K562 (cell line): ENCODE results near the gene IFNG-AS1. TPM values are rescaled to one million over a fixed set of nuclear protein-coding genes. Genes with fewer than 3 reads are reported as not detected.

Experiments
- ATAC-seq: fragments of 200-7000 bp; cut with Tn5 transposase; 3 replicates; pipeline ENCODE4 v1.9.1; 2020; ENCODE audit warnings: moderate library complexity
- BruUV-seq: library from RNA; stranded (reverse); fragments of 400-500 nt; replicated peaks from 2 replicates; lab custom pipeline; 2021; lab: Mats Ljungman, UMichigan
- CTCF ChIA-PET: fragments of 300-600 bp; formaldehyde crosslinking; extraction: SDS; loops from one replicate; lab custom pipeline; 2021; ENCODE audit warnings: low intra/inter-chr PET ratio; lab: Yijun Ruan, JAX
- POLR2A ChIA-PET: fragments of 300-600, 350-650 bp; sonication (Branson Sonifier 250); formaldehyde crosslinking; extraction: SDS; loops from one replicate; lab custom pipeline; 2021; ENCODE audit warnings: antibody characterized with exemption, inconsistent platforms; lab: Yijun Ruan, JAX
- DNase-seq, 4 experiments: peaks; one replicate each; pipeline versions ENCODE4 v3.0.0 to v3.0.0-alpha.2; 2011 to 2018; ENCODE audit warnings: low spot score in 3 of 4, mixed read lengths in 3 of 4; ENCODE audit errors: extremely low read depth in 1 of 4
- FAIRE-seq: peaks from 2 replicates; lab custom pipeline; 2011; peaks lifted over from hg19 to GRCh38; lab: Jason Lieb, UNC
- H2AFZ ChIP-seq: 2 replicates; pipeline ENCODE4 v1.6.0; 2011; ENCODE audit warnings: low read depth, low read length, control low read depth, inconsistent platforms
- H3K27ac ChIP-seq: fragments of 200-600 bp; 3 replicates; pipeline ENCODE4 v1.8.0; 2011; ENCODE audit warnings: low read depth, mild to moderate bottlenecking, control low read depth, inconsistent platforms, low read length, moderate library complexity, mixed read lengths; ENCODE audit errors: extremely low read depth
- H3K27me3 ChIP-seq, 2 experiments: fragments of 300-600 bp in 1 of 2; 2 replicates in 1 of 2; 3 replicates in 1 of 2; pipeline versions ENCODE4 v1.6.0 to v1.8.0; 2011; ENCODE audit warnings: inconsistent platforms in 2 of 2, low read length in 2 of 2, mild to moderate bottlenecking in 1 of 2, mixed read lengths in 1 of 2, moderate library complexity in 1 of 2; ENCODE audit not compliant: control insufficient read depth in 2 of 2, insufficient read depth in 2 of 2
- H3K36me3 ChIP-seq: fragments of 300-600 bp; 3 replicates; pipeline ENCODE4 v1.8.0; 2011; ENCODE audit warnings: mild to moderate bottlenecking, low read length, inconsistent platforms; ENCODE audit not compliant: control insufficient read depth, insufficient read depth
- H3K4me1 ChIP-seq, 2 experiments: fragments of 200-600 bp in 1 of 2; replicated peaks in 1 of 2; 2 replicates in 1 of 2; 3 replicates in 1 of 2; pipeline versions ENCODE4 v1.5.1 to v1.8.0; 2011; ENCODE audit warnings: inconsistent platforms in 2 of 2, low read length in 2 of 2, mild to moderate bottlenecking in 1 of 2, mixed read lengths in 1 of 2, moderate library complexity in 1 of 2; ENCODE audit not compliant: control insufficient read depth in 2 of 2, insufficient read depth in 2 of 2
- H3K4me2 ChIP-seq: 2 replicates; pipeline ENCODE4 v1.6.1; 2011; ENCODE audit warnings: low read length, control low read depth, inconsistent platforms, mixed read lengths; ENCODE audit not compliant: insufficient read depth
- H3K4me3 ChIP-seq: fragments of 200-600 bp; sonication (generic), shearing (Covaris generic); 2 replicates; pipeline ENCODE4 v1.5.1; 2016; ENCODE audit warnings: control low read depth, inconsistent platforms
- H3K79me2 ChIP-seq: fragments of 200-600 bp; 3 replicates; pipeline ENCODE4 v1.8.0; 2011; ENCODE audit warnings: low read length, inconsistent platforms; ENCODE audit not compliant: control insufficient read depth, insufficient read depth
- H3K9ac ChIP-seq, 2 experiments: 2 replicates each; pipeline versions ENCODE4 v1.6.0 to v1.6.1; 2011; ENCODE audit warnings: low read depth in 2 of 2, low read length in 2 of 2, control low read depth in 1 of 2, inconsistent platforms in 1 of 2, mild to moderate bottlenecking in 1 of 2, mixed read lengths in 1 of 2; ENCODE audit not compliant: insufficient read depth in 1 of 2
- H3K9me1 ChIP-seq: one replicate; pipeline ENCODE4 v1.6.0; 2011; ENCODE audit warnings: inconsistent platforms, mild to moderate bottlenecking, low read length, moderate library complexity; ENCODE audit not compliant: control insufficient read depth, insufficient read depth
- H3K9me3 ChIP-seq: replicated peaks from 2 replicates; pipeline ENCODE4 v1.5.1; 2011; ENCODE audit warnings: low read depth, low read length, inconsistent platforms; ENCODE audit not compliant: control insufficient read depth, insufficient read depth
- H4K20me1 ChIP-seq: replicated peaks from 2 replicates; pipeline ENCODE4 v1.6.1; 2011; ENCODE audit warnings: low read length, inconsistent platforms, mixed read lengths; ENCODE audit not compliant: control insufficient read depth, insufficient read depth
- ASH1L ChIP-seq: fragments of 450-650 bp; IDR thresholded peaks from 2 replicates; pipeline ENCODE4 v1.6.1; 2018; ENCODE audit warnings: borderline replicate concordance, mild to moderate bottlenecking, low read depth; ENCODE audit not compliant: partially characterized antibody
- KHSRP ChIP-seq: fragments of 450-650 bp; IDR thresholded peaks from 2 replicates; pipeline ENCODE4 v1.6.1; 2017
- KLF13 ChIP-seq: fragments of 450-650 bp; IDR thresholded peaks from 2 replicates; pipeline ENCODE4 v1.6.1; 2016; ENCODE audit warnings: missing genetic modification characterization, low read depth, mild to moderate bottlenecking, missing compliant biosample characterization, moderate library complexity, borderline replicate concordance
- SRSF3 ChIP-seq: fragments of 200-400 bp; formaldehyde crosslinking; IDR thresholded peaks from 2 replicates; pipeline ENCODE4 v1.6.1; 2016; ENCODE audit warnings: mild to moderate bottlenecking, low read length, moderate library complexity; ENCODE audit not compliant: insufficient read depth
- STAG1 ChIP-seq: sonication (generic); formaldehyde crosslinking; IDR thresholded peaks from 2 replicates; pipeline ENCODE4 v1.5.0; 2020; ENCODE audit warnings: missing genetic modification reagents, borderline replicate concordance
- TEAD4 ChIP-seq, 2 experiments: sonication (generic) in 1 of 2; formaldehyde crosslinking in 1 of 2; IDR thresholded peaks; 2 replicates each; pipeline versions ENCODE4 v1.6.1 to v1.8.0; 2012 to 2022; ENCODE audit warnings: borderline replicate concordance in 1 of 2, inconsistent platforms in 1 of 2, low read length in 1 of 2, mild to moderate bottlenecking in 1 of 2, missing genetic modification reagents in 1 of 2
- ZNF217 ChIP-seq: sonication (generic); formaldehyde crosslinking; IDR thresholded peaks from 2 replicates; pipeline ENCODE4 v1.8.0; 2022; ENCODE audit warnings: mild to moderate bottlenecking, missing genetic modification reagents
- ZNF347 ChIP-seq: fragments of 450-650 bp; formaldehyde crosslinking; IDR thresholded peaks from 2 replicates; pipeline ENCODE4 v1.4.0; 2020; ENCODE audit warnings: low read depth, mild to moderate bottlenecking, moderate library complexity
- ZNF586 ChIP-seq: fragments of 450-650 bp; formaldehyde crosslinking; conservative IDR thresholded peaks from 2 replicates; pipeline ENCODE4 v1.4.0; 2020; ENCODE audit warnings: mild to moderate bottlenecking, moderate library complexity
- WGBS: fragments of 100-300 bp; shearing (Covaris generic); methylation state at CpG from one replicate; pipeline ENCODE4 v1.1.6; 2016; ENCODE audit warnings: low coverage, mixed read lengths; ENCODE audit not compliant: insufficient coverage; ENCODE audit errors: missing lambda C conversion rate; 5-methylcytosine and 5-hydroxymethylcytosine counted together
- in situ Hi-C: fragments of 300-500 bp; cut with MboI; formaldehyde crosslinking; loops from 4 replicates; pipeline ENCODE4 v1.15.0; 2018; ENCODE audit warnings: inconsistent platforms, mixed read lengths
- intact Hi-C: fragments of 100-400 bp; cut with micrococcal nuclease; formaldehyde crosslinking; loops from 2 replicates; pipeline ENCODE4 v1.14.2; 2022
- polyA plus RNA-seq, 8 experiments: library from polyadenylated mRNA; depleted of rRNA in 4 of 8; stranded (reverse) in 5 of 8; unstranded in 3 of 8; fragments of >200 nt; fragmentation: Nextera tagmentation in 2 of 8; fragmentation: Illumina TruSeq in 1 of 8; extraction: Ambion mirVana in 2 of 8; extraction: Trizol in 1 of 8; gene quantifications; 2 replicates each; pipeline versions ENCODE4 v1.2.1 to v1.2.3, GENCODE V29; 2011 to 2014; ENCODE audit warnings: inconsistent platforms in 1 of 8, missing spikeins in 1 of 8
- total RNA-seq, 7 experiments: library from RNA; depleted of rRNA in 6 of 7; stranded (reverse); fragments of >200 nt in 6 of 7; fragmentation: Illumina TruSeq in 2 of 7; extraction: Trizol in 2 of 7; gene quantifications; 2 replicates each; pipeline versions ENCODE4 v1.2.1 to v1.2.3, GENCODE V29; 2011 to 2021; ENCODE audit warnings: low replicate concordance in 1 of 7
- TF ChIP-seq, protein P1 (sequence below): fragments of 250-450 bp; sonication (Bioruptor Pico); IDR thresholded peaks from 2 replicates; pipeline ENCODE4 v1.9.0; 2021; ENCODE audit warnings: mild to moderate bottlenecking
- TF ChIP-seq, protein P2 (sequence below): fragments of 250-450 bp; sonication (Bioruptor Pico); IDR thresholded peaks from 2 replicates; pipeline ENCODE4 v1.4.0; 2020; ENCODE audit warnings: mild to moderate bottlenecking
- TF ChIP-seq, protein P3 (sequence below), 2 experiments: fragments of 200-800 bp in 1 of 2; sonication (Bioruptor generic) in 1 of 2; sonication (generic) in 1 of 2; formaldehyde crosslinking in 1 of 2; IDR thresholded peaks in 1 of 2; conservative IDR thresholded peaks in 1 of 2; 2 replicates each; pipeline versions ENCODE4 v1.5.0 to v1.6.1; 2016 to 2020; ENCODE audit warnings: missing compliant biosample characterization in 1 of 2, missing genetic modification characterization in 1 of 2, missing genetic modification reagents in 1 of 2

Gene IFNG-AS1
- total and polyA plus RNA-seq, 9 of the 15 experiments (the other 6 are each of a cell fraction or from before 2014, with no cell fraction given) = not detected

DNA sequence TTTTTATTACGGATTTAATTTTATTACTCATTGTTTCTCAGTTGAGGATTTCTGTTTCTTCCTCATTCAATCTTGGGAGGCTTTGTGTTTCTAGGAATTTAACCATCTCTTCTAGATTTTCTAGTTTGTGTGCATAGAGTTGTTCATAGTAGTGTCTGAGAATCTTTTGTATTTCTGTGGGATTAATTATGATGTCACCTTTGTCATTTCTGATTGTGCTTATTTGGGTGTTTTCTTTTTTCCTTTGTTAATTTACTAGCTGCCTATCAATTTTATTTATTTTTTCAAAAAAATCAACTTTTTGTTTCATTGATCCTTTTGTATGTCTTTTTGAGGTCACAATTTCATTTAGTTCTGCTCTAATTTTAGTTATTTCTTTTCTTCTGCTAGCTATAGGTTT is 75.9 kb downstream of the IFNG-AS1 start:
- no peaks in the 10 kb centered on the region for H3K36me3 ChIP-seq
- no peaks in the 10 kb centered on the region for H3K9me3 ChIP-seq
- BruUV-seq = no TSS peak
- POLR2A ChIA-PET = no interaction called here
- 0% methylated on average over 1 of the region's 1 CpG for WGBS
- TF ChIP-seq, protein P1, sequence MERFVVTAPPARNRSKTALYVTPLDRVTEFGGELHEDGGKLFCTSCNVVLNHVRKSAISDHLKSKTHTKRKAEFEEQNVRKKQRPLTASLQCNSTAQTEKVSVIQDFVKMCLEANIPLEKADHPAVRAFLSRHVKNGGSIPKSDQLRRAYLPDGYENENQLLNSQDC (CRISPR knock-in tag) = no peak
- no peak for TF ChIP-seq ZNF217 (CRISPR knock-in tag)
- TF ChIP-seq, protein P2, sequence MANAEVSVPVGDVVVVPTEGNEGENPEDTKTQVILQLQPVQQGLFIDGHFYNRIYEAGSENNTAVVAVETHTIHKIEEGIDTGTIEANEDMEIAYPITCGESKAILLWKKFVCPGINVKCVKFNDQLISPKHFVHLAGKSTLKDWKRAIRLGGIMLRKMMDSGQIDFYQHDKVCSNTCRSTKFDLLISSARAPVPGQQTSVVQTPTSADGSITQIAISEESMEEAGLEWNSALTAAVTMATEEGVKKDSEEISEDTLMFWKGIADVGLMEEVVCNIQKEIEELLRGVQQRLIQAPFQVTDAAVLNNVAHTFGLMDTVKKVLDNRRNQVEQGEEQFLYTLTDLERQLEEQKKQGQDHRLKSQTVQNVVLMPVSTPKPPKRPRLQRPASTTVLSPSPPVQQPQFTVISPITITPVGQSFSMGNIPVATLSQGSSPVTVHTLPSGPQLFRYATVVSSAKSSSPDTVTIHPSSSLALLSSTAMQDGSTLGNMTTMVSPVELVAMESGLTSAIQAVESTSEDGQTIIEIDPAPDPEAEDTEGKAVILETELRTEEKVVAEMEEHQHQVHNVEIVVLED (CRISPR knock-in tag) = no peak
- TF ChIP-seq, protein P3, sequence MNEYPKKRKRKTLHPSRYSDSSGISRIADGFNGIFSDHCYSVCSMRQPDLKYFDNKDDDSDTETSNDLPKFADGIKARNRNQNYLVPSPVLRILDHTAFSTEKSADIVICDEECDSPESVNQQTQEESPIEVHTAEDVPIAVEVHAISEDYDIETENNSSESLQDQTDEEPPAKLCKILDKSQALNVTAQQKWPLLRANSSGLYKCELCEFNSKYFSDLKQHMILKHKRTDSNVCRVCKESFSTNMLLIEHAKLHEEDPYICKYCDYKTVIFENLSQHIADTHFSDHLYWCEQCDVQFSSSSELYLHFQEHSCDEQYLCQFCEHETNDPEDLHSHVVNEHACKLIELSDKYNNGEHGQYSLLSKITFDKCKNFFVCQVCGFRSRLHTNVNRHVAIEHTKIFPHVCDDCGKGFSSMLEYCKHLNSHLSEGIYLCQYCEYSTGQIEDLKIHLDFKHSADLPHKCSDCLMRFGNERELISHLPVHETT (CRISPR knock-in tag; conservative IDR thresholded peaks at IDR 0.05 in 1 of 2, IDR thresholded peaks at IDR 0.05 in 1 of 2) = no peak
- TF ChIP-seq KLF13 (tag) = no peak
- no peak for TF ChIP-seq TEAD4 (IDR thresholded peaks at IDR 0.05; ENCODE audit: low read length)
- TF ChIP-seq TEAD4 (CRISPR knock-in tag; IDR thresholded peaks at IDR 0.05; ENCODE audit: borderline replicate concordance) = no peak
- TF ChIP-seq ASH1L = no peak
- no peak for TF ChIP-seq KHSRP
- TF ChIP-seq ZNF586 = no peak
- no peak for TF ChIP-seq SRSF3
- no peak for TF ChIP-seq STAG1
- no peak for TF ChIP-seq ZNF347
- TF ChIP-seq, all 486 proteins: peak for 0
- no peak overlapping the region for H3K27ac ChIP-seq
- intact Hi-C loops (no loop called here), in situ Hi-C loops (no loop called here)
- H3K4me3 ChIP-seq = no peak overlapping the region
- H3K27me3 ChIP-seq = peaks cover 0 to 6% of the 10 kb centered on the region in 2 experiments; a peak in 1 of 5 replicates
- ATAC-seq (no peak), DNase-seq (no peak), FAIRE-seq (no peak)
- no peak overlapping the region for H3K9ac ChIP-seq
- CTCF ChIA-PET = no interaction called here
- no peaks in the 10 kb centered on the region for H3K9me1 ChIP-seq
- no peak overlapping the region for H2AFZ ChIP-seq
- no peak overlapping the region for H3K4me2 ChIP-seq
- H4K20me1 ChIP-seq = no peaks in the 10 kb centered on the region
- H3K4me1 ChIP-seq = no peaks in the 10 kb centered on the region
- no peaks in the 10 kb centered on the region for H3K79me2 ChIP-seq
